NCI-H1694 treated with DMSO at 0.1 percent for 48 hours (cell line): ENCODE measurements around the gene GRM3.

Experiments used
- DNase-seq: peaks from one replicate; lab custom pipeline; 2025; lab: John Stamatoyannopoulos, UW

The GRM3 gene

GRCh38 chr7:86692755-86693154 lies 49.0 kb downstream of the GRM3 start:
- no peak for DNase-seq

GRCh38 chr7:86706406-86706805 lies 62.7 kb downstream of the GRM3 start:
- DNase-seq = no peak

- no peak for DNase-seq
Observed at GRCh38 chr7:86708031-86708680, 64.4 kb downstream of the GRM3 start.

- no peak for DNase-seq
Observed at GRCh38 chr7:86720306-86720705, 76.6 kb downstream of the GRM3 start.

GRCh38 chr7:86733783-86734182 lies 90.1 kb downstream of the GRM3 start:
- DNase-seq = no peak

- no peak for DNase-seq
Observed at GRCh38 chr7:86745013-86745745, 101.5 kb downstream of the GRM3 start.

GRCh38 chr7:86747698-86748097 lies 104.0 kb downstream of the GRM3 start:
- no peak for DNase-seq

- no peak for DNase-seq
Observed at GRCh38 chr7:86748201-86748600, 104.5 kb downstream of the GRM3 start.

- no peak for DNase-seq
Observed at GRCh38 chr7:86748843-86749719, 105.4 kb downstream of the GRM3 start.

- no peak for DNase-seq
Observed at GRCh38 chr7:86749741-86750665, 106.3 kb downstream of the GRM3 start.

GRCh38 chr7:86760236-86760635 lies 116.5 kb downstream of the GRM3 start:
- DNase-seq = no peak

- no peak for DNase-seq
Observed at GRCh38 chr7:86762129-86762528, 118.4 kb downstream of the GRM3 start.

- no peak for DNase-seq
Observed at GRCh38 chr7:86765931-86766330, 122.2 kb downstream of the GRM3 start.

- no peak for DNase-seq
Observed at GRCh38 chr7:86768394-86768793, 124.7 kb downstream of the GRM3 start.

- no peak for DNase-seq
Observed at GRCh38 chr7:86768967-86769760, 125.5 kb downstream of the GRM3 start.

- no peak for DNase-seq
Observed at GRCh38 chr7:86773309-86773708, 129.6 kb downstream of the GRM3 start.

GRCh38 chr7:86775203-86775602 lies 131.5 kb downstream of the GRM3 start:
- DNase-seq = no peak

- DNase-seq = no peak
Observed at GRCh38 chr7:86776136-86776535, 132.4 kb downstream of the GRM3 start.

GRCh38 chr7:86778271-86778670 lies 134.6 kb downstream of the GRM3 start:
- no peak for DNase-seq

- no peak for DNase-seq
Observed at GRCh38 chr7:86784765-86785164, 141.1 kb downstream of the GRM3 start.

GRCh38 chr7:86785641-86786040 lies 141.9 kb downstream of the GRM3 start:
- DNase-seq = no peak
